Mesodermal cell (in vitro differentiated cells): ENCODE data around the gene UGT1A9.
"Not testable (repeated sequence)": the region's sequence is repeated elsewhere in the genome, so short reads cannot be mapped to it uniquely, and the experiment has no call there.

ENCODE experiments used
- H3K27ac ChIP-seq: 2 replicates; pipeline ENCODE4 v1.7.0; 2013; ENCODE audit warnings: mild to moderate bottlenecking, low read depth, low read length, moderate library complexity; ENCODE audit not compliant: severe bottlenecking
- H3K36me3 ChIP-seq: 2 replicates; pipeline ENCODE4 v1.7.1; 2013; ENCODE audit warnings: mild to moderate bottlenecking, low read length, moderate library complexity; ENCODE audit not compliant: control insufficient read depth, insufficient read depth
- H3K4me1 ChIP-seq: one replicate; pipeline ENCODE4 v1.7.1; 2013; ENCODE audit warnings: mild to moderate bottlenecking, low read length; ENCODE audit not compliant: insufficient read depth, control insufficient read depth, poor library complexity, severe bottlenecking
- H3K4me3 ChIP-seq: 2 replicates; pipeline ENCODE4 v1.7.0; 2013; ENCODE audit warnings: low read length, control low read depth, mild to moderate bottlenecking; ENCODE audit not compliant: insufficient read depth, poor library complexity, severe bottlenecking; ENCODE audit errors: extremely low read depth
- H3K9me3 ChIP-seq: 2 replicates; pipeline ENCODE4 v1.7.1; 2013; ENCODE audit warnings: mild to moderate bottlenecking, low read length, moderate library complexity; ENCODE audit not compliant: control insufficient read depth
- WGBS, 2 experiments: methylation state at CpG; one replicate each; pipeline ENCODE4 v1.1.5; 2013; ENCODE audit warnings: missing lambda C conversion rate in 2 of 2; ENCODE audit not compliant: insufficient coverage in 2 of 2; 5-methylcytosine and 5-hydroxymethylcytosine counted together

UGT1A9 gene

GRCh38 chr2:233655943-233656342 is 15.8 kb upstream of the UGT1A9 start:
- H3K4me3 ChIP-seq, H3K9me3 ChIP-seq, H3K27ac ChIP-seq, H3K36me3 ChIP-seq, H3K4me1 ChIP-seq: not testable (repeated sequence)
- 100% methylated on average over 1 of the region's 3 CpGs; no CpG with 5 or more reads in 1 of the 2 experiments for WGBS, 2 experiments

- Histone ChIP-seq H3K9me3 (no peaks in the 10 kb centered on the region), H3K27ac (no peak overlapping the region), H3K4me1 (no peaks in the 10 kb centered on the region), H3K4me3 (no peak overlapping the region), H3K36me3 (no peaks in the 10 kb centered on the region)
- WGBS, 2 experiments, result 88 to 98% methylated on average over 5 to 7 of the region's 10 CpGs
Observed at GRCh38 chr2:233656443-233656842, 15.3 kb upstream of the UGT1A9 start.

DNA sequence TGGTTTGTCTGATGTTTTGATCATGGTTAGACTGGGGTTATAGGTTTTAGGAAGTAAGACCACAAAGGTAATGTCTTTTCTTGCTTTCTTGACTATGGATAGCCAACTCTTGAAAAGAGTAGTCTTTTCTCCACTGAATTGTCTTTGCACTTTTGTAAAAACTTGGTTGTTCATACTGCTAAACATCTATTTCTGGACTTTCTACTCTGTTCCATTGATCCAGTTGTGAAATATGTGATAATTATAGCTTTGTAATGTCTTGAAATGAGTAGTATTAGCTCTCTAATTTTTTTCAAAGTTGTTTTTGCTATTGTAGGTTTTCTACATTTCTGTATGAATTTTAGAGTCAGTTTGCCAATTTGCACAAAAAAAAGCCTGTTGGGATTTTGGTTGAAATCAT is 13.1 kb upstream of the UGT1A9 start:
- Histone ChIP-seq H3K9me3 (no peaks in the 10 kb centered on the region), H3K4me3 (no peak overlapping the region), H3K4me1 (no peaks in the 10 kb centered on the region), H3K36me3 (no peaks in the 10 kb centered on the region), H3K27ac (no peak overlapping the region)

GRCh38 chr2:233663911-233664310 is 7.8 kb upstream of the UGT1A9 start:
- no peaks in the 10 kb centered on the region for H3K9me3 ChIP-seq
- 67 to 71% methylated on average over 1 of the region's 1 CpG for WGBS, 2 experiments

GRCh38 chr2:233668605-233669260 is 3.0 kb upstream of the UGT1A9 start:
- Histone ChIP-seq H3K4me1 (no peaks in the 10 kb centered on the region), H3K36me3 (no peaks in the 10 kb centered on the region), H3K4me3 (no peak overlapping the region), H3K9me3 (no peaks in the 10 kb centered on the region), H3K27ac (no peak overlapping the region)
- WGBS, 2 experiments, result 94 to 96% methylated on average over 3 of the region's 4 CpGs

More at GRCh38 chr2:233663911-233664310, 7.8 kb upstream of the UGT1A9 start:
- Histone ChIP-seq H3K36me3 (no peaks in the 10 kb centered on the region), H3K27ac (no peak overlapping the region), H3K4me1 (no peaks in the 10 kb centered on the region), H3K4me3 (no peak overlapping the region)

DNA sequence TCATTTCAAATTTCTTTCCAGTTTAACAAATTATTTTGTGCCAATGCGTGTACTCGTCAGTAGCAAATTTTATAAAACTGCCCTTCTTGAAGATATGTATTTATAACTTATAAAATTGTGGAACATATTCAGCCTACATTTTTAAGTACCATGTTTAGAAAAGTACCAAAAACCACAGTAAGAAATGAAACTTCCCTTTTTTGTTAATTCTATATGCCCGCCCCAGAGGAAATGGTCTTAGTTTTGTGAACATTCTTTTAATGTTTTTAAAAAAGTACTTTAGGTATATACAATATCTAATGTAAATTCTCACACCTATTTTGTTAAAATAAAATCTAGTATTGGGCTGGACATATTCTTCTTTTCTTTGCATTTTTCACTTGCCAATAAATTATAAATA is 1.2 kb downstream of the UGT1A9 start:
- no peak overlapping the region for H3K27ac ChIP-seq
- no CpG with 5 or more reads among the region's 3 CpGs for WGBS, 2 experiments
- H3K4me3 ChIP-seq, result no peak overlapping the region
- no peaks in the 10 kb centered on the region for H3K9me3 ChIP-seq
- H3K36me3 ChIP-seq, result no peaks in the 10 kb centered on the region
- no peaks in the 10 kb centered on the region for H3K4me1 ChIP-seq

DNA sequence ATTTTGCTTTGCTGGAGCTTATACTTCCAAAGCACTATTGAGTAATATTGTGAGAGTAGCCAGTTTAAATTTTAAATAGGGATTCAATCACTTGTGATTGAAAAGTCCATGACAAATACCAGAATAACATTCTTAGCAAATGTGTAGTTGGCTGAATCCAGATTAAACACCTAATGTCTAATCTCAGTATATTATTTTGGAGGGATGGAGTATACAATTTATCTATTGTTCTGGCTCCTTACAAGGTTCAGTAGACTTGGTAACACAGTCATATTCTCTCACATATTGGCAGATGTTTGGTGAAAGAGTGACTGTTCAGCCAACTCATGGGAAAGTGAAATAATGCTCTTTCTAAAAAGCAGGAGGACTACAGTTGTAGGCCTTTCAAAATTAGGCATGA is 2.2 kb downstream of the UGT1A9 start:
- Histone ChIP-seq H3K4me3 (no peak overlapping the region), H3K9me3 (no peaks in the 10 kb centered on the region), H3K4me1 (no peaks in the 10 kb centered on the region), H3K27ac (no peak overlapping the region), H3K36me3 (no peaks in the 10 kb centered on the region)

GRCh38 chr2:233674314-233674713 is 2.6 kb downstream of the UGT1A9 start:
- H3K4me1 ChIP-seq, result no peaks in the 10 kb centered on the region
- H3K36me3 ChIP-seq, result no peaks in the 10 kb centered on the region
- no peak overlapping the region for H3K27ac ChIP-seq
- no peaks in the 10 kb centered on the region for H3K9me3 ChIP-seq
- H3K4me3 ChIP-seq, result no peak overlapping the region
- no CpG with 5 or more reads among the region's 1 CpG for WGBS, 2 experiments

DNA sequence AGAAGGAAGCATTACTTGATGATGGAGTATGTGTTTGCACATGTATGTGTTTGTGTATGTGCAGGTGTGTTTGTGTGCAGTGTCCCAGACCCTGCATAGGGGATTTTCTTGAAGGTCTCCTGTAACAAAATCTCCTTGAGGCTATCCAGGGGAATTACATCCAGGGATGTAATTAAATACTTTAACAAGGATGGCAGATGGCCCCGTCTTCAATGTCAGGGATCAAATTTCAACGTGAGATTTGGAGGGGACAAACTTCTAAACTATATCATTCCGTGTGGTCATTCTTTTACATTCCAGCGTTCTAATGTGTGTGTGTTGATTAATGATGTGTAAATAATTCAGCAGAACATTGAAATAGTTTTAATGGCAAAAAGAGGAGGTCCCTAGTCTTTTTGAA is 3.3 kb downstream of the UGT1A9 start:
- 62 to 86% methylated on average over 1 to 3 of the region's 4 CpGs for WGBS, 2 experiments

DNA sequence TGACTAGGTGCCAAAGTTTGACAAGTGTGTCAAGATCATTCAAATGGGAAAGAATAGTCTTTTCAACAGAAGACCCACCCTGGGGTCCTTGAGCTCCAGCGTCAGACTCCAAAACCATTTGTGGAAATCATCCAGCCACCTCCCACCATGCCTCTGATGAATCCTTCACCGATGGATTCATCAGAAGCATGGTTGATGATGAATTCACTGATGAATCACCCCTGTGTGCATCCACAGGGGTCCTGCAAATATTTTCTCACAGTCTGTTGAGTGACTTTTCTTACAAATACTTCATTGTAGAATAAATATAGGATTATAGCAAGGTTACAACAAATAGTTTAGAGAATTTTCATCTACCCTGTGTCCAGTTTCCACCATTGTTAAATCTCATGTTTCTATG is 4.3 kb downstream of the UGT1A9 start:
- 83 to 94% methylated on average over 1 to 2 of the region's 2 CpGs for WGBS, 2 experiments
- Histone ChIP-seq H3K4me3 (no peak overlapping the region), H3K9me3 (no peaks in the 10 kb centered on the region), H3K27ac (no peak overlapping the region), H3K36me3 (no peaks in the 10 kb centered on the region), H3K4me1 (no peaks in the 10 kb centered on the region)

More for the DNA sequence above, 3.3 kb downstream of the UGT1A9 start:
- Histone ChIP-seq H3K9me3 (no peaks in the 10 kb centered on the region), H3K4me3 (no peak overlapping the region), H3K4me1 (no peaks in the 10 kb centered on the region), H3K27ac (no peak overlapping the region), H3K36me3 (no peaks in the 10 kb centered on the region)

GRCh38 chr2:233679196-233679595 is 7.5 kb downstream of the UGT1A9 start:
- no peak overlapping the region for H3K27ac ChIP-seq
- 83 to 90% methylated on average over 3 to 4 of the region's 4 CpGs for WGBS, 2 experiments
- no peaks in the 10 kb centered on the region for H3K4me1 ChIP-seq
- no peaks in the 10 kb centered on the region for H3K36me3 ChIP-seq
- no peak overlapping the region for H3K4me3 ChIP-seq
- no peaks in the 10 kb centered on the region for H3K9me3 ChIP-seq
